Endothelial cell of umbilical vein (primary cell): ENCODE measurements around the gene NRF1. TPM values are rescaled to one million over a fixed set of nuclear protein-coding genes. Genes with fewer than 3 reads are reported as not detected.

Experiments
- BruUV-seq: library from RNA; stranded (reverse); fragments of 400-500 nt; replicated peaks from 2 replicates; lab custom pipeline; 2021; lab: Mats Ljungman, UMichigan
- CTCF ChIA-PET: fragments of 300-600, 350-600 bp; sonication (Branson Sonifier 250); formaldehyde crosslinking; loops from one replicate; lab custom pipeline; 2021; ENCODE audit warnings: antibody characterized with exemption, inconsistent platforms; lab: Charles Lee
- POLR2A ChIA-PET: fragments of 300-600, 350-600 bp; sonication (Branson Sonifier 250); formaldehyde crosslinking; loops from one replicate; lab custom pipeline; 2021; ENCODE audit warnings: antibody characterized with exemption, inconsistent platforms; lab: Charles Lee
- DNase-seq: peaks from one replicate; pipeline ENCODE4 v3.0.0-alpha.2; 2011; ENCODE audit warnings: low read depth, low spot score
- FAIRE-seq: peaks from 2 replicates; lab custom pipeline; 2011; peaks lifted over from hg19 to GRCh38; lab: Jason Lieb, UNC
- H2AFZ ChIP-seq: 2 replicates; pipeline ENCODE4 v1.6.0; 2012; ENCODE audit warnings: low read depth, low read length, control low read depth, inconsistent platforms
- H3K27ac ChIP-seq: 2 replicates; pipeline ENCODE4 v1.5.1; 2011; ENCODE audit warnings: low read depth, mild to moderate bottlenecking, control low read depth, low read length, moderate library complexity; ENCODE audit not compliant: insufficient read depth
- H3K27me3 ChIP-seq, 2 experiments: 2 replicates each; pipeline versions ENCODE4 v1.6.0 to v1.6.1; 2011; ENCODE audit warnings: low read length in 2 of 2, mixed read lengths in 1 of 2; ENCODE audit not compliant: control insufficient read depth in 2 of 2, insufficient read depth in 2 of 2
- H3K36me3 ChIP-seq, 2 experiments: 2 replicates in 1 of 2; 3 replicates in 1 of 2; pipeline ENCODE4 v1.5.1; 2011; ENCODE audit warnings: low read length in 2 of 2, mild to moderate bottlenecking in 1 of 2, moderate library complexity in 1 of 2; ENCODE audit not compliant: control insufficient read depth in 2 of 2, insufficient read depth in 2 of 2; ENCODE audit errors: extremely low read depth in 1 of 2
- H3K4me1 ChIP-seq: 3 replicates; pipeline ENCODE4 v1.5.1; 2011; ENCODE audit warnings: mild to moderate bottlenecking, low read length; ENCODE audit not compliant: control insufficient read depth, insufficient read depth; ENCODE audit errors: extremely low read depth
- H3K4me2 ChIP-seq: 2 replicates; pipeline ENCODE4 v1.6.1; 2011; ENCODE audit warnings: low read length, control low read depth, mixed read lengths; ENCODE audit not compliant: insufficient read depth
- H3K4me3 ChIP-seq, 3 experiments: fragments of 200-600 bp in 1 of 3; sonication (generic), shearing (Covaris generic) in 1 of 3; replicated peaks in 1 of 3; 2 replicates each; pipeline ENCODE4 v1.5.1; 2011 to 2016; ENCODE audit warnings: control low read depth in 3 of 3, low read length in 3 of 3, mild to moderate bottlenecking in 2 of 3, inconsistent platforms in 1 of 3, low read depth in 1 of 3, moderate library complexity in 1 of 3; ENCODE audit not compliant: insufficient read depth in 1 of 3
- H3K79me2 ChIP-seq: 2 replicates; pipeline ENCODE4 v1.6.0; 2012; ENCODE audit warnings: low read length, inconsistent platforms; ENCODE audit not compliant: control insufficient read depth, insufficient read depth
- H3K9ac ChIP-seq: replicated peaks from 2 replicates; pipeline ENCODE3; 2011; ENCODE audit warnings: low read length, control low read depth; ENCODE audit not compliant: insufficient read depth; ENCODE audit errors: extremely low read depth
- H3K9me1 ChIP-seq: replicated peaks from 3 replicates; pipeline ENCODE4 v1.6.0; 2011; ENCODE audit warnings: mild to moderate bottlenecking, low read length; ENCODE audit not compliant: control insufficient read depth, insufficient read depth; ENCODE audit errors: extremely low read depth
- H3K9me3 ChIP-seq: replicated peaks from 2 replicates; pipeline ENCODE4 v1.5.1; 2012; ENCODE audit warnings: low read length, inconsistent platforms; ENCODE audit not compliant: control insufficient read depth, insufficient read depth
- H4K20me1 ChIP-seq: replicated peaks from 2 replicates; pipeline ENCODE3; 2011; ENCODE audit warnings: mild to moderate bottlenecking, low read length; ENCODE audit not compliant: control insufficient read depth, insufficient read depth; ENCODE audit errors: extremely low read depth
- EZH2 ChIP-seq: IDR thresholded peaks from 2 replicates; pipeline ENCODE4 v1.6.1; 2012; ENCODE audit warnings: borderline replicate concordance, low read depth, mild to moderate bottlenecking, moderate library complexity, low read length, inconsistent platforms; ENCODE audit not compliant: severe bottlenecking
- FOS ChIP-seq: IDR thresholded peaks from 2 replicates; pipeline ENCODE4 v1.6.1; 2011; ENCODE audit warnings: mild to moderate bottlenecking, low read length, moderate library complexity, borderline replicate concordance; ENCODE audit not compliant: insufficient read depth
- GATA2 ChIP-seq: IDR thresholded peaks from 2 replicates; pipeline ENCODE4 v1.7.0; 2011; ENCODE audit warnings: low read depth, mild to moderate bottlenecking, moderate library complexity, mixed read lengths, low read length; ENCODE audit not compliant: insufficient read length, insufficient read depth
- JUN ChIP-seq: IDR thresholded peaks from 2 replicates; pipeline ENCODE4 v1.6.1; 2011; ENCODE audit warnings: borderline replicate concordance, low read depth; ENCODE audit not compliant: insufficient read length, insufficient read depth
- MYC ChIP-seq: IDR thresholded peaks from one replicate; pipeline ENCODE4 v1.6.1; 2011; ENCODE audit warnings: mild to moderate bottlenecking, low read depth, low read length
- POLR2A ChIP-seq: IDR thresholded peaks from 2 replicates; pipeline ENCODE4 v1.6.1; 2012; ENCODE audit warnings: low read depth, mild to moderate bottlenecking, control low read depth, low read length
- POLR2AphosphoS5 ChIP-seq: IDR thresholded peaks from 2 replicates; pipeline ENCODE4 v1.6.1; 2012; ENCODE audit warnings: low read depth, mild to moderate bottlenecking, control low read depth, low read length, moderate library complexity; ENCODE audit not compliant: insufficient read depth
- dilution Hi-C: fragments of 300-500 bp; cut with MboI; formaldehyde crosslinking; loops from one replicate; pipeline ENCODE4 v1.15.0; 2019; ENCODE audit warnings: low sequenced_read_pairs; ENCODE audit not compliant: extremely low pct_ligation_motif_present
- intact Hi-C: fragments of 100-400 bp; cut with micrococcal nuclease; formaldehyde crosslinking; loops from one replicate; pipeline ENCODE4 v1.10.0; 2022
- polyA plus RNA-seq, 4 experiments: library from polyadenylated mRNA; depleted of rRNA in 3 of 4; stranded (reverse) in 3 of 4; unstranded in 1 of 4; fragments of >200 nt; gene quantifications; 2 replicates each; pipeline versions ENCODE4 v1.2.1 to v1.2.3, GENCODE V29; 2011 to 2012; ENCODE audit warnings: missing spikeins in 1 of 4
- total RNA-seq: library from RNA; stranded (reverse); gene quantifications from 2 replicates; pipeline ENCODE4 v1.2.3, GENCODE V29; 2021
- TF ChIP-seq, protein P1 (sequence below), 2 donors: IDR thresholded peaks; 1 replicate in 1 of 2; 2 replicates in 1 of 2; pipeline ENCODE4 v1.5.1; 2011; ENCODE audit warnings: low read length in 2 of 2, mild to moderate bottlenecking in 2 of 2, moderate library complexity in 2 of 2, control low read depth in 1 of 2, inconsistent platforms in 1 of 2, low read depth in 1 of 2; ENCODE audit not compliant: insufficient read depth in 1 of 2; ENCODE audit errors: extremely low read depth in 1 of 2
- TF ChIP-seq, protein P2 (sequence below): IDR thresholded peaks from 2 replicates; pipeline ENCODE4 v1.6.1; 2011; ENCODE audit not compliant: insufficient read depth, insufficient read length

The NRF1 gene
- total and polyA plus RNA-seq, 2 donors (not counting 3 experiments of a cell fraction or from before 2014, with no cell fraction given), result 14.6 to 20.3 TPM

- Histone ChIP-seq H3K4me3 (no peak overlapping the region), H3K4me2 (no peak overlapping the region), H3K36me3 (no peaks in the 10 kb centered on the region), H3K27me3 (peaks cover 5 to 6% of the 10 kb centered on the region in 2 experiments), H3K4me1 (no peaks in the 10 kb centered on the region), H4K20me1 (no peaks in the 10 kb centered on the region), H3K27ac (no peak overlapping the region), H2AFZ (no peak overlapping the region), H3K79me2 (no peaks in the 10 kb centered on the region), H3K9me1 (no peaks in the 10 kb centered on the region), H3K9ac (no peak overlapping the region), H3K9me3 (no peaks in the 10 kb centered on the region)
- intact Hi-C loops (no loop called here), dilution Hi-C loops (no loop called here)
- ChIA-PET POLR2A (no interaction called here), CTCF (interaction anchor here (1.1 kb wide), 1 partner anchor 14 kb away, joined by 3 read pairs; no protein-coding TSS in a partner anchor)
- BruUV-seq, result no TSS peak
- TF ChIP-seq FOS (no peak), MYC (no peak), POLR2AphosphoS5 (no peak), POLR2A (no peak), GATA2 (no peak), JUN (no peak), EZH2 (no peak)
- TF ChIP-seq, protein P1, sequence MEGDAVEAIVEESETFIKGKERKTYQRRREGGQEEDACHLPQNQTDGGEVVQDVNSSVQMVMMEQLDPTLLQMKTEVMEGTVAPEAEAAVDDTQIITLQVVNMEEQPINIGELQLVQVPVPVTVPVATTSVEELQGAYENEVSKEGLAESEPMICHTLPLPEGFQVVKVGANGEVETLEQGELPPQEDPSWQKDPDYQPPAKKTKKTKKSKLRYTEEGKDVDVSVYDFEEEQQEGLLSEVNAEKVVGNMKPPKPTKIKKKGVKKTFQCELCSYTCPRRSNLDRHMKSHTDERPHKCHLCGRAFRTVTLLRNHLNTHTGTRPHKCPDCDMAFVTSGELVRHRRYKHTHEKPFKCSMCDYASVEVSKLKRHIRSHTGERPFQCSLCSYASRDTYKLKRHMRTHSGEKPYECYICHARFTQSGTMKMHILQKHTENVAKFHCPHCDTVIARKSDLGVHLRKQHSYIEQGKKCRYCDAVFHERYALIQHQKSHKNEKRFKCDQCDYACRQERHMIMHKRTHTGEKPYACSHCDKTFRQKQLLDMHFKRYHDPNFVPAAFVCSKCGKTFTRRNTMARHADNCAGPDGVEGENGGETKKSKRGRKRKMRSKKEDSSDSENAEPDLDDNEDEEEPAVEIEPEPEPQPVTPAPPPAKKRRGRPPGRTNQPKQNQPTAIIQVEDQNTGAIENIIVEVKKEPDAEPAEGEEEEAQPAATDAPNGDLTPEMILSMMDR (IDR thresholded peaks at IDR 0.05; ENCODE audit: extremely low read depth in 1 of 2, insufficient read depth in 1 of 2, low read depth in 1 of 2, low read length in 2 of 2), result no peak
- TF ChIP-seq, protein P2, sequence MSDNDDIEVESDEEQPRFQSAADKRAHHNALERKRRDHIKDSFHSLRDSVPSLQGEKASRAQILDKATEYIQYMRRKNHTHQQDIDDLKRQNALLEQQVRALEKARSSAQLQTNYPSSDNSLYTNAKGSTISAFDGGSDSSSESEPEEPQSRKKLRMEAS, result no peak
- no peak for FAIRE-seq
- no peak for DNase-seq
Observed at GRCh38 chr7:129567377-129567776, 44.1 kb upstream of the NRF1 start.
